Mesenchymal stem cell (in vitro differentiated cells and primary cell): ENCODE measurements around the gene EVA1C.

Source experiments
- DNase-seq: peaks from one replicate; pipeline ENCODE4 v3.0.0-alpha.2; 2013
- H2AFZ ChIP-seq: one replicate; pipeline ENCODE4 v1.6.1; 2013; ENCODE audit warnings: low read depth, mild to moderate bottlenecking, control low read depth, inconsistent platforms, low read length, moderate library complexity
- H2AK5ac ChIP-seq: 2 replicates; pipeline ENCODE4 v1.6.1; 2013; ENCODE audit warnings: low read length, moderate library complexity, mild to moderate bottlenecking, inconsistent platforms; ENCODE audit not compliant: severe bottlenecking
- H2BK120ac ChIP-seq: one replicate; pipeline ENCODE4 v1.6.1; 2013; ENCODE audit warnings: low read depth, mild to moderate bottlenecking, inconsistent platforms, low read length, moderate library complexity
- H2BK12ac ChIP-seq, 2 experiments: one replicate each; pipeline ENCODE4 v1.6.1; 2013; ENCODE audit warnings: inconsistent platforms in 2 of 2, low read length in 2 of 2, mild to moderate bottlenecking in 2 of 2, moderate library complexity in 2 of 2, control low read depth in 1 of 2
- H2BK15ac ChIP-seq: one replicate; pipeline ENCODE4 v1.6.1; 2013; ENCODE audit warnings: mild to moderate bottlenecking, low read depth, inconsistent platforms; ENCODE audit not compliant: poor library complexity, severe bottlenecking
- H2BK5ac ChIP-seq: 2 replicates; pipeline ENCODE4 v1.6.1; 2013; ENCODE audit warnings: low read depth, mild to moderate bottlenecking, low read length, control low read depth, inconsistent platforms; ENCODE audit not compliant: poor library complexity, severe bottlenecking
- H3K14ac ChIP-seq, 2 experiments: one replicate each; pipeline ENCODE4 v1.6.1; 2013; ENCODE audit warnings: inconsistent platforms in 2 of 2, low read length in 2 of 2, control low read depth in 1 of 2, mild to moderate bottlenecking in 1 of 2, moderate library complexity in 1 of 2
- H3K18ac ChIP-seq, 2 experiments: one replicate each; pipeline ENCODE4 v1.6.1; 2013; ENCODE audit warnings: inconsistent platforms in 2 of 2, low read length in 2 of 2, control low read depth in 1 of 2, low read depth in 1 of 2, mild to moderate bottlenecking in 1 of 2
- H3K23ac ChIP-seq, 2 experiments: one replicate each; pipeline ENCODE4 v1.6.1; 2013; ENCODE audit warnings: inconsistent platforms in 2 of 2, low read length in 2 of 2, mild to moderate bottlenecking in 2 of 2, moderate library complexity in 2 of 2, control low read depth in 1 of 2
- H3K27ac ChIP-seq: 2 replicates; pipeline ENCODE4 v1.5.1; 2013; ENCODE audit warnings: mild to moderate bottlenecking, moderate library complexity, low read length, control low read depth, inconsistent platforms; ENCODE audit not compliant: poor library complexity, severe bottlenecking
- H3K27me3 ChIP-seq, 2 experiments: 2 replicates each; pipeline versions ENCODE4 v1.6.1 to v1.7.0; 2013; ENCODE audit warnings: low read length in 2 of 2, mild to moderate bottlenecking in 2 of 2, moderate library complexity in 2 of 2, control low read depth in 1 of 2, inconsistent platforms in 1 of 2; ENCODE audit not compliant: control insufficient read depth in 1 of 2, insufficient read depth in 1 of 2
- H3K36me3 ChIP-seq, 2 experiments: 2 replicates each; pipeline versions ENCODE4 v1.6.1 to v1.7.0; 2013; ENCODE audit warnings: low read length in 2 of 2, control low read depth in 1 of 2, inconsistent platforms in 1 of 2, low read depth in 1 of 2, mild to moderate bottlenecking in 1 of 2; ENCODE audit not compliant: insufficient read depth in 2 of 2, control insufficient read depth in 1 of 2
- H3K4ac ChIP-seq, 2 experiments: one replicate each; pipeline ENCODE4 v1.6.1; 2013; ENCODE audit warnings: inconsistent platforms in 2 of 2, low read length in 2 of 2, mild to moderate bottlenecking in 2 of 2, moderate library complexity in 2 of 2, control low read depth in 1 of 2, low read depth in 1 of 2
- H3K4me1 ChIP-seq: 2 replicates; pipeline ENCODE4 v1.6.1; 2013; ENCODE audit warnings: low read depth, low read length, control low read depth; ENCODE audit not compliant: control insufficient read depth, insufficient read depth
- H3K4me2 ChIP-seq: 2 replicates; pipeline ENCODE4 v1.6.1; 2013; ENCODE audit warnings: low read length, mild to moderate bottlenecking, inconsistent platforms; ENCODE audit not compliant: poor library complexity, severe bottlenecking
- H3K4me3 ChIP-seq, 2 experiments: 2 replicates each; pipeline versions ENCODE4 v1.5.1 to v1.7.0; 2013; ENCODE audit warnings: low read length in 2 of 2, mild to moderate bottlenecking in 2 of 2, control low read depth in 1 of 2, low read depth in 1 of 2; ENCODE audit not compliant: insufficient read depth in 1 of 2
- H3K79me1 ChIP-seq: replicated peaks from 2 replicates; pipeline ENCODE4 v1.6.1; 2013; ENCODE audit warnings: mild to moderate bottlenecking, control low read depth, low read length, inconsistent platforms; ENCODE audit not compliant: poor library complexity, severe bottlenecking
- H3K9ac ChIP-seq: 2 replicates; pipeline ENCODE4 v1.7.0; 2013; ENCODE audit warnings: mild to moderate bottlenecking, low read length, moderate library complexity
- H3K9me3 ChIP-seq: 2 replicates; pipeline ENCODE4 v1.7.0; 2013; ENCODE audit warnings: mild to moderate bottlenecking, low read length; ENCODE audit not compliant: control insufficient read depth
- H4K8ac ChIP-seq: one replicate; pipeline ENCODE4 v1.6.1; 2013; ENCODE audit warnings: inconsistent platforms, mild to moderate bottlenecking, low read length, moderate library complexity
- H4K91ac ChIP-seq: one replicate; pipeline ENCODE4 v1.6.1; 2013; ENCODE audit warnings: mild to moderate bottlenecking, low read length, inconsistent platforms
- WGBS: methylation state at CpG from one replicate; pipeline ENCODE4 v1.1.7; 2013; ENCODE audit warnings: mixed read lengths; 5-methylcytosine and 5-hydroxymethylcytosine counted together

The EVA1C gene

GRCh38 chr21:32472890-32473765 lies 60.6 kb downstream of the EVA1C start:
- H3K4me2 ChIP-seq = no peak overlapping the region
- H4K91ac ChIP-seq = no peak overlapping the region
- WGBS = 88% methylated on average over 17 of the region's 17 CpGs
- no peak overlapping the region for H2AFZ ChIP-seq
- no peak for DNase-seq
- no peak overlapping the region for H2AK5ac ChIP-seq
- H3K9me3 ChIP-seq = no peaks in the 10 kb centered on the region
- no peak overlapping the region for H3K4ac ChIP-seq
- no peak overlapping the region for H2BK5ac ChIP-seq
- H4K8ac ChIP-seq = no peak overlapping the region
- no peak overlapping the region for H2BK12ac ChIP-seq
- H3K27me3 ChIP-seq = no peaks in the 10 kb centered on the region
- no peak overlapping the region for H2BK120ac ChIP-seq
- peaks cover 0 to 46% of the 10 kb centered on the region in 2 experiments for H3K36me3 ChIP-seq
- H3K27ac ChIP-seq = no peak overlapping the region
- peaks cover 3% of the 10 kb centered on the region for H3K4me1 ChIP-seq
- no peak overlapping the region for H3K23ac ChIP-seq
- no peaks in the 10 kb centered on the region for H3K79me1 ChIP-seq
- H3K14ac ChIP-seq = no peak overlapping the region
- no peak overlapping the region for H3K18ac ChIP-seq
- H2BK15ac ChIP-seq = no peak overlapping the region
- no peak overlapping the region for H3K4me3 ChIP-seq
- no peak overlapping the region for H3K9ac ChIP-seq

GRCh38 chr21:32474179-32475059 lies 61.9 kb downstream of the EVA1C start:
- no peaks in the 10 kb centered on the region for H3K27me3 ChIP-seq

GRCh38 chr21:32475162-32475812 lies 62.8 kb downstream of the EVA1C start:
- Histone ChIP-seq H3K4ac (no peak overlapping the region), H4K8ac (no peak overlapping the region), H3K27me3 (no peaks in the 10 kb centered on the region), H2BK12ac (no peak overlapping the region), H2BK120ac (no peak overlapping the region), H4K91ac (no peak overlapping the region), H3K79me1 (no peaks in the 10 kb centered on the region), H3K4me1 (peaks cover 3% of the 10 kb centered on the region), H3K23ac (no peak overlapping the region), H2AK5ac (no peak overlapping the region), H3K18ac (no peak overlapping the region), H3K4me2 (no peak overlapping the region), H3K9ac (peak overlapping the region; percentile 72), H3K4me3 (peak overlapping the region in 1 of 2 experiments; percentile 36), H3K36me3 (peaks cover 0 to 26% of the 10 kb centered on the region in 2 experiments), H3K9me3 (no peaks in the 10 kb centered on the region), H3K14ac (no peak overlapping the region), H2BK5ac (no peak overlapping the region), H2AFZ (no peak overlapping the region), H3K27ac (no peak overlapping the region), H2BK15ac (no peak overlapping the region)
- 68% methylated on average over 6 of the region's 9 CpGs for WGBS
- DNase-seq = no peak

More at GRCh38 chr21:32474179-32475059, 61.9 kb downstream of the EVA1C start:
- Histone ChIP-seq H3K4me1 (peaks cover 3% of the 10 kb centered on the region), H3K4me3 (no peak overlapping the region), H3K23ac (no peak overlapping the region), H2BK120ac (no peak overlapping the region), H2AK5ac (no peak overlapping the region), H2BK5ac (no peak overlapping the region), H3K9me3 (no peaks in the 10 kb centered on the region), H3K79me1 (no peaks in the 10 kb centered on the region), H3K4ac (no peak overlapping the region), H3K4me2 (no peak overlapping the region), H3K27ac (no peak overlapping the region), H3K9ac (peak overlapping the region; percentile 72), H4K8ac (no peak overlapping the region), H3K18ac (no peak overlapping the region), H4K91ac (no peak overlapping the region), H2BK15ac (no peak overlapping the region), H3K36me3 (peaks cover 0 to 35% of the 10 kb centered on the region in 2 experiments), H2AFZ (no peak overlapping the region), H3K14ac (no peak overlapping the region), H2BK12ac (no peak overlapping the region)
- WGBS = 85% methylated on average over 15 of the region's 15 CpGs
- DNase-seq = no peak
